H1 (cell line): Measurements from ENCODE around the gene COX10.

Experiments used
- ASH2L ChIP-seq: fragments of 200-600, 300-600 bp; sonication (generic); IDR thresholded peaks from one replicate; pipeline ENCODE4 v1.7.1; 2017; ENCODE audit warnings: low read length
- CEBPB ChIP-seq: IDR thresholded peaks from 2 replicates; pipeline ENCODE4 v1.6.1; 2012; ENCODE audit warnings: low read depth, low read length
- EZH2 ChIP-seq: fragments of 200-600 bp; sonication (generic); IDR thresholded peaks from 2 replicates; pipeline ENCODE4 v1.7.1; 2012; ENCODE audit warnings: low read depth, mild to moderate bottlenecking, moderate library complexity, low read length, inconsistent platforms; ENCODE audit not compliant: severe bottlenecking
- JUN ChIP-seq: IDR thresholded peaks from 2 replicates; pipeline ENCODE4 v1.6.1; 2011; ENCODE audit warnings: low read depth, mild to moderate bottlenecking, improper control_type of control experiment, low read length
- PHF8 ChIP-seq: fragments of 200-600 bp; sonication (generic); conservative IDR thresholded peaks from 2 replicates; pipeline ENCODE4 v1.7.1; 2012; ENCODE audit warnings: low read depth, mild to moderate bottlenecking, inconsistent platforms, low read length, moderate library complexity
- POLR2A ChIP-seq, 2 experiments: IDR thresholded peaks; 1 replicate in 1 of 2; 2 replicates in 1 of 2; pipeline ENCODE4 v1.6.1; 2011; ENCODE audit warnings: low read depth in 2 of 2, low read length in 2 of 2, mild to moderate bottlenecking in 2 of 2; ENCODE audit errors: control extremely low read depth in 1 of 2
- POLR2AphosphoS5 ChIP-seq: IDR thresholded peaks from 2 replicates; pipeline ENCODE4 v1.6.1; 2011; ENCODE audit warnings: low read depth, low read length
- SIRT6 ChIP-seq: IDR thresholded peaks from one replicate; pipeline ENCODE4 v1.7.1; 2012; ENCODE audit warnings: low read length, inconsistent platforms
- TAF1 ChIP-seq: IDR thresholded peaks from 2 replicates; pipeline ENCODE4 v1.6.1; 2011; ENCODE audit warnings: mild to moderate bottlenecking, low read depth, low read length
- TCF12 ChIP-seq: IDR thresholded peaks from 2 replicates; pipeline ENCODE4 v1.6.1; 2011; ENCODE audit warnings: low read depth, mild to moderate bottlenecking, low read length
- TF ChIP-seq, protein P1 (sequence below), 3 experiments: IDR thresholded peaks; 1 replicate in 2 of 3; 2 replicates in 1 of 3; pipeline versions ENCODE4 v1.5.1 to v1.6.1; 2011; ENCODE audit warnings: low read length in 3 of 3, mild to moderate bottlenecking in 3 of 3, inconsistent platforms in 2 of 3, low read depth in 1 of 3, moderate library complexity in 1 of 3; ENCODE audit not compliant: insufficient read depth in 1 of 3; ENCODE audit errors: control extremely low read depth in 1 of 3
- TF ChIP-seq, protein P2 (sequence below): IDR thresholded peaks from 2 replicates; pipeline ENCODE4 v1.6.1; 2012; ENCODE audit warnings: inconsistent platforms

DNA sequence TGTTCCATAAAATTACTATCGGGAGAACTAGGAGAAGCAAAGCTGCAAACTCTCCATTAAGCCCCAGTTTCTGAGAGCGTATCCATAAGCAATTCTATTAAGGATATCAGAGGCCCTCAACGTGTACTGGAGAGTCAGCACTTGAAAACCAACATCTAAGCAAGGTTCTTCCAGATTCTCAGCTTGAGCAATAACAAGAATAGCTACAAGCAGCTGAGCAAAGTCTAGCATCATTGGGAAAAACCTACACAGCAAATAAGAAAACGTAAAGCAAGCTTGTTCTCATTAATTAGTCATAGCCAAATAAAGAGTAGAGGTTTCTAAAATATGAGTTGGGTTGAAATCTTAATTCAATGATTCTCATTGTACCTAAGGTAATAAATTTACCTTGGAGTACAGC is 26.9 kb upstream of the COX10 start:
- TF ChIP-seq, protein P1, sequence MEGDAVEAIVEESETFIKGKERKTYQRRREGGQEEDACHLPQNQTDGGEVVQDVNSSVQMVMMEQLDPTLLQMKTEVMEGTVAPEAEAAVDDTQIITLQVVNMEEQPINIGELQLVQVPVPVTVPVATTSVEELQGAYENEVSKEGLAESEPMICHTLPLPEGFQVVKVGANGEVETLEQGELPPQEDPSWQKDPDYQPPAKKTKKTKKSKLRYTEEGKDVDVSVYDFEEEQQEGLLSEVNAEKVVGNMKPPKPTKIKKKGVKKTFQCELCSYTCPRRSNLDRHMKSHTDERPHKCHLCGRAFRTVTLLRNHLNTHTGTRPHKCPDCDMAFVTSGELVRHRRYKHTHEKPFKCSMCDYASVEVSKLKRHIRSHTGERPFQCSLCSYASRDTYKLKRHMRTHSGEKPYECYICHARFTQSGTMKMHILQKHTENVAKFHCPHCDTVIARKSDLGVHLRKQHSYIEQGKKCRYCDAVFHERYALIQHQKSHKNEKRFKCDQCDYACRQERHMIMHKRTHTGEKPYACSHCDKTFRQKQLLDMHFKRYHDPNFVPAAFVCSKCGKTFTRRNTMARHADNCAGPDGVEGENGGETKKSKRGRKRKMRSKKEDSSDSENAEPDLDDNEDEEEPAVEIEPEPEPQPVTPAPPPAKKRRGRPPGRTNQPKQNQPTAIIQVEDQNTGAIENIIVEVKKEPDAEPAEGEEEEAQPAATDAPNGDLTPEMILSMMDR (IDR thresholded peaks at IDR 0.05; ENCODE audit: control extremely low read depth in 1 of 3, insufficient read depth in 1 of 3, low read depth in 1 of 3, low read length in 3 of 3) = no peak
- TF ChIP-seq POLR2A (IDR thresholded peaks at IDR 0.05; ENCODE audit: control extremely low read depth in 1 of 2, low read depth in 2 of 2, low read length in 2 of 2) = no peak
- TF ChIP-seq EZH2 = no peak
- TF ChIP-seq TCF12 = no peak
- TF ChIP-seq, protein P2, sequence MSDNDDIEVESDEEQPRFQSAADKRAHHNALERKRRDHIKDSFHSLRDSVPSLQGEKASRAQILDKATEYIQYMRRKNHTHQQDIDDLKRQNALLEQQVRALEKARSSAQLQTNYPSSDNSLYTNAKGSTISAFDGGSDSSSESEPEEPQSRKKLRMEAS = no peak
- no peak for TF ChIP-seq TAF1
- no peak for TF ChIP-seq JUN
- TF ChIP-seq CEBPB = no peak
- no peak for TF ChIP-seq ASH2L
- TF ChIP-seq POLR2AphosphoS5 = no peak
- no peak for TF ChIP-seq SIRT6
- no peak for TF ChIP-seq PHF8
